Stimulated activated CD8-positive, alpha-beta memory T cell treated with anti-CD3 and anti-CD28 coated beads, Interleukin-7, amount 100 ng/mL, for 1 hour (primary cell): ENCODE measurements around the gene TAF4B.
"Not testable (repeated sequence)": the region's sequence is repeated elsewhere in the genome, so short reads cannot be mapped to it uniquely, and the experiment has no call there.

Source experiments
- DNase-seq, 2 donors: peaks; one replicate each; pipeline ENCODE4 v3.0.0-alpha.2; 2020; ENCODE audit warnings: low read depth in 2 of 2

The TAF4B gene, protein sequence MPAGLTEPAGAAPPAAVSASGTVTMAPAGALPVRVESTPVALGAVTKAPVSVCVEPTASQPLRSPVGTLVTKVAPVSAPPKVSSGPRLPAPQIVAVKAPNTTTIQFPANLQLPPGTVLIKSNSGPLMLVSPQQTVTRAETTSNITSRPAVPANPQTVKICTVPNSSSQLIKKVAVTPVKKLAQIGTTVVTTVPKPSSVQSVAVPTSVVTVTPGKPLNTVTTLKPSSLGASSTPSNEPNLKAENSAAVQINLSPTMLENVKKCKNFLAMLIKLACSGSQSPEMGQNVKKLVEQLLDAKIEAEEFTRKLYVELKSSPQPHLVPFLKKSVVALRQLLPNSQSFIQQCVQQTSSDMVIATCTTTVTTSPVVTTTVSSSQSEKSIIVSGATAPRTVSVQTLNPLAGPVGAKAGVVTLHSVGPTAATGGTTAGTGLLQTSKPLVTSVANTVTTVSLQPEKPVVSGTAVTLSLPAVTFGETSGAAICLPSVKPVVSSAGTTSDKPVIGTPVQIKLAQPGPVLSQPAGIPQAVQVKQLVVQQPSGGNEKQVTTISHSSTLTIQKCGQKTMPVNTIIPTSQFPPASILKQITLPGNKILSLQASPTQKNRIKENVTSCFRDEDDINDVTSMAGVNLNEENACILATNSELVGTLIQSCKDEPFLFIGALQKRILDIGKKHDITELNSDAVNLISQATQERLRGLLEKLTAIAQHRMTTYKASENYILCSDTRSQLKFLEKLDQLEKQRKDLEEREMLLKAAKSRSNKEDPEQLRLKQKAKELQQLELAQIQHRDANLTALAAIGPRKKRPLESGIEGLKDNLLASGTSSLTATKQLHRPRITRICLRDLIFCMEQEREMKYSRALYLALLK

DNA sequence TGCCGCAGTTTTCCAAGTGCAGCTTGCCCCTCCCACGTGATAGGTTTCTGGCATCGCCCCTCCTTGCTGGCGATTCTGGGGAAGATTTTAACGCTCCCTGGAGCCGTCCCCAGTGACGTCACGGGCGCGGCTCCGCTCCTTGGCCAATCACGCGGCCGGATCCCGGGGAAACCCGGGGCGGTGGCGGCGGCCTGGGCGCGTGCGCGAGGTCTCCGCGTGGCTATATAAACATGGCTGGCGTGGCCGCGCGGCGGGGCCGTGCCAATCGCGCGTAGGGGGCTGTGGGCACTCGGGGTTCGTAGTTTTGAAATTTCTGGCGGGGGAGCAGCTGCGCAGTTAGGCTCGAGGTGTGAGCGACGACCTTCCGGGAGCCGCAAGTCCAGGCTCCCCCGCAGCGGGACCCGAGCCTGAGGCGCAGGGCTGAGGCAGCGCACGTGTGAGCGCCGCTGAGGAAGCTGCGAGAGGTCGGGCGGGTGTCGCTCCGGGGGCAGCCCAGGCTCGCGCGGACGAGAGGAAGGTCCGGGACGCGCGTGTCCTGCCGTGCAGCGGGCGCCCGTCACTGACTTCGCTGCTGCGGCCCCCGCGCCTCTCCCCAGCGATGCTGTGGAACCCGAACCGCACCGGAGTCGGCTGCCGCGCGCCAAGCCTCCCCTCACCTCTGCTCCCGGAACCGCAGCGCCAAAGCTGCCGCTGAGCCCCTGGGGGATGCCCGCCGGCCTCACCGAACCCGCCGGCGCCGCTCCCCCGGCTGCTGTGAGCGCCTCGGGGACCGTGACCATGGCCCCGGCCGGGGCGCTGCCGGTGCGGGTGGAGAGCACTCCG, at the start of gene TAF4B:
TAF4B (plus strand) TSS at position 217 of the 822 bp plus-strand sequence; CDS start at position 706, 489 bp downstream.
- peak; percentile 83 to 89 for DNase-seq

DNA sequence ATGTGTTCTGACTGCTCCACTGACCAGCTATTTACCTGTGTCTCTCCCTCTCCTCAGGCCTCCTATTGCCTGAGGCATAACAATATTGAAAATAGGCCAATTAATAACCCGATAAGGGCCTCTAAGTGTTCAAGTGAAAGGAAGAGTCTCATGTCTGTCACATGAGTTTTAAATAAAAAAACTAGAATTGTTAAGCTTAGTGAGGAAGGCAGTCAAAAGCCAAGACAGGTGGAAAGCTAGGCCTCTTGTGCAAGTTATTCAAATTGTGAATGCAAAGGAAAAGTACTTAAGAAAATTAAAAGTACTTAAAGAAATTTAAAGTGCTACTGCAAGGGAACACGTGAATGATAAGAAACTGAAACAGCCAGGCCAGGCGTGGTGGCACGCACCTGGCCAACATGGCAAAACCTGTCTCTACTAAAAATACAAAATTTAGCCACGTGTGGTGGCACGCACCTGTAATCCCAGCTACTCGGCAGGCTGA, 44.9 kb upstream of the TAF4B start:
- DNase-seq: no peak

DNA sequence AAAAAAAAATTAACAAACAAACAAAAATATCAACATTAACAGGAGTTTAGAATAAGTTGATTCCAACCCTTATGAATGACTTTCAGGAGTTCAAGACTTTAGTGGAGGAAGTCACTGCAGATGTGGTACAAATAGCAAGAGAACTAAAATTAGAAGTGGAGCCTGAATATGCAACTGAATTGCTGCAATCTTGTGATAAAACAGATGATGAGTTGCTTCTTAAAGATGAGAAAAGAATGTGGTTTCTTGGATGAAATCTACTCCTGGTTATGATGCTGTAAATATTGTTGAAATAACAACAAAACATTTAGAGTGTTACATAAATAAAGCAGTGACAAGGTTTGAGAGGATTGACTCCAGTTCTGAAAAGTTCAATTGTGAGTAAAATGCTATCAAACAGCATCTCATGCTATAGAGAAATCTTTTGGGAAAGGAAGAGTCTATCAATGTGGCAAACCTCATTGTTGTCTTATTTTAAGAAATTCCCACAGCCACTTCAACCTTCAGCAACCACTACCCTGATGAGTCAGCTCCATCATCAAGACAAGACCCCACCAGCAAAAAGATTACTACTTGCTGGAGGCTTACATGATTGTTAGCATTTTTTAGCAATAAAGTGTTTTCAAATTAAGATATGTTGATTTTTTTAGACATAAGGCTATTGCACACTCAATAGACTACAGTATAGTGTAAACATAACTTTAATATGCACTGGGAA, 42.7 kb upstream of the TAF4B start:
- no peak for DNase-seq

DNA sequence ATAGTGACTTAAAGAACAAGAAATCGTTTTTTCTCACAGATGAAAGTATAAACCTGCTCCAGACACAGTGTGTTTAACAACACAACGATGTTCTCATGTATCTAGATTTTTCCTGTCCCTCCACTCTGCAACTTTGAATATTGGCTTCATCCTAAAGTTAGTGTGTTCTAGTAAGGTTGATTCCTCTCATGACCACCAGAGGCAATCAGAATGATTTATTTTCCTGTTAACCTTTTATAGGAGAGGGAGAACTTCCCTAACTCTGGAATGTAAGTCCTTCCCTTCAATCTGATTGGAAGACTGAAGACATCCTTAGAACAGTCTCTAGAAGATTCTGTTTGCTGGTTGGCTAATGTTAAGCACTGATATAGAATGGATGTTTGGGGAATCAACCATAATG, 41.0 kb upstream of the TAF4B start:
- no peak for DNase-seq

DNA sequence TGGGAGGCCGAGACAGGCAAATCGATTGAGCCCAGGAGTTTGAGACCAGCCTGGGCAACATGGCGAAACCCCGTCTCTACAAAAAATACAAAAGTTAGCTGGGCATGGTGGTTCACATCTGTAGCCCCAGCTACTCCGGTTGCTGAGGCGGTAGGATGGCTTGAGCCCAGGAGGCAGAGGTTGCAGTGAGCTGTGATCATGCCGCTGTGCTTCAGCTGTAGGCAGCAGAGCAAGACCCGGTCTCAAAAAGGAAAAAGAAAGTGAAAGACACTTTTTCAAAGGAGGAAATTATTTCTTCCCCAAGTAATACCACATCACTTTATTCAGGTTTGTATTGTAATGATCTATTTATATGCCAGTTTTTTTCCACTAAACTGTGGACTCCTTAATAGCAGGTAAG, 35.7 kb upstream of the TAF4B start:
- peak in 1 of 2 donors; percentile 2 for DNase-seq

DNA sequence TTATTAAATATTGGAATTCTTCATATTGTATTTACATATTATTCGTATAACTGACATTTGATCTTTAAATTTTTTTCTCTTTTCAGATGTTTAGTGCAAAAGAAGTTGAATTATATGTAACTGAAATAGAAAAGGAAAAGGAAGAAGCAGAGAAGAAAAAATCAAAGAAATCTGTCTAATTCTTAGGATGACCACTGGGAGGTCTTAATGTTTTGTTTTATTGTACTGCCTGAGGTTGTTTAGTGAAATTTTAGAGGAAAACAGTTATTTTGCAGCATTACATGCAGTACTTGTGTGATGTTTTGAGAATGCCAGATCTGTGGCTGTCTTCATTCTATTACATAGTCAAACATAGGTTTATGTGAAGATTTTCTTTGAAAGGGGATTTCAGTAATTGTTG, 34.0 kb upstream of the TAF4B start:
- DNase-seq: no peak

DNA sequence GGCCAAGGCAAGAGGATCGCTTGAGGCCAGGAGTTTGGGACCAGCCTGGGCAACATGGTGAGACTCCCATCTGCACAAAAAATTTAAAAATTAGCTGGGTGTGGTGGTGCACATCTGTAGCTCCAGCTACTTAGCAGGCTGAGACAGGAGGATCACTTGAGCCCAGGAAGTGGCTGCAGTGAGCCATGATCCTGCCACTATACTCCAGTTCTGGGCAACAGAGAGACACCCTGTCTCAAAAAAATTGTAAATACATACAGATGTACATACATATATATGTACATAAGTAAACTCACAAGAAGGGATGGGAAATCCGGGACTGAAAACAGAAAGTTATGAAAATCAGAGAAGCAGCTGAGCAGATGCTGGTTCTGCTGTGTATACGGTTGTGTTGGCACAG, 29.6 kb upstream of the TAF4B start:
- no peak for DNase-seq

DNA sequence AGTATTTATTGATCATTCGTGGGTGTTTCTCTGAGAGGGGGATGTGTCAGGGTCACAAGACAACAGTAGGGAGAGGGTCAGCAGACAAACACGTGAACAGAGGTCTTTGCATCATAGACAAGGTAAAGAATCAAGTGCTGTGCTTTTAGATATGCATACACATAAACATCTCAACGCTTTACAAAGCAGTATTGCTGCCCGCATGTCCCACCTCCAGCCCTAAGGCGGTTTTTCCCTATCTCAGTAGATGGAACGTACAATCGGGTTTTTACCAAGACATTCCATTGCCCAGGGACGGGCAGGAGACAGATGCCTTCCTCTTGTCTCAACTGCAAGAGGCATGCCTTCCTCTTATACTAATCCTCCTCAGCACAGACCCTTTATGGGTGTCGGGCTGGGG, 24.2 kb upstream of the TAF4B start:
- not testable (repeated sequence) for DNase-seq

DNA sequence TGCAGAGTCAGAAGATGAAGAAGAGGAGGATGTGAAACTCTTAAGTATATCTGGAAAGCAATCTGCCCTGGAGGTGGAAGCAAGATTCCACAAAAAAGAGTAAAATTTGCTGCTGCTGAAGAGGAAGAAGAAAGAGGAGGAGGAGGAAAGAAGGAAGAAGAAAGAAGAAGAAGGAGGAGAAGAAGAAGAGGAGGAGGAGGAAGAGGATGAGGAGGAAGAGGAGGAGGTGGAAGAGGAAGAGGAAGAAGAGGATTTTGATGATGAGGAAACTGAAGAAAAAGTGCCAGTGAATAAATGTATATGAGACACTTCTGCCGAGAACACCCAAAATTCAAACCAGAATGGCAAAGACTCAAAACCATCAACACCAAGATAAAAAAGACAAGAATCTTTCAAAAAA, 20.9 kb upstream of the TAF4B start:
- DNase-seq: no peak

DNA sequence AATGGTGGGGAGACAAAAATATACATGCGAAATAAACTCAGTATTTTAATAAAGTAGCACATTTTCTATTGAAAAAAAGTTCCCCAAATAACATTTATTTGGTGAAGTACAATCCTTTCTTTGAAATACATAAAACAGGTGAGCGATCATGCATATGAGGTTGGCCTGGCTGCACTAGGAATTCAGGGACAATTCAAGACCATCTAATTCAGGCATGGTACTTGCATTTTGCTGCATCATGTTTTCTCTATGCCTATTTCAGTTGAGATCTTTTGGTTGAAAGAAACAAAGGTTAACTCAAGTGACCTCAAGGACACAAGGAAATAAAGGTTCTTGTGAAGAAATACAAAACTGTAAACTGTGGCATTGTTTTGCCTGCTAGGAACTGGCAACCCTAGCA, 19.8 kb upstream of the TAF4B start:
- no peak for DNase-seq

DNA sequence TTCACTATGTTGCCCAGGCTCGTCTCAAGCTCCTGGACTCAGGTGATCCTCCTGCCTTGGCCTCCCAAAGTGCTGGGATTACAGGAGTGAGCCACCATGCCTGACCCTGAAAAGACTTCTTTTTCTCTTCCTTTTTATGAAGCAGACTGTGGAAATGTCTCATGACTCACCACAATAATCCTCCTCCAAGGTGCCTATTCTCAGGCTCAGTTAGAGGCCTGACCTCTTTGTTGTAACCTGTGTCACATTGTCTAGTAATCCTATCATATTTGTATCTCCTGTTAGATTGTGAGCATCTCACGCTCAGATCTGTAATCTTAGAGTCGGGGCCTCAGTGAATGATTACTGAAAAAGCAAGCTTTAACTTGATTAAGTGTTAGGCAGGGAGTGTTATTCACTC, 18.3 kb upstream of the TAF4B start:
- DNase-seq: no peak

DNA sequence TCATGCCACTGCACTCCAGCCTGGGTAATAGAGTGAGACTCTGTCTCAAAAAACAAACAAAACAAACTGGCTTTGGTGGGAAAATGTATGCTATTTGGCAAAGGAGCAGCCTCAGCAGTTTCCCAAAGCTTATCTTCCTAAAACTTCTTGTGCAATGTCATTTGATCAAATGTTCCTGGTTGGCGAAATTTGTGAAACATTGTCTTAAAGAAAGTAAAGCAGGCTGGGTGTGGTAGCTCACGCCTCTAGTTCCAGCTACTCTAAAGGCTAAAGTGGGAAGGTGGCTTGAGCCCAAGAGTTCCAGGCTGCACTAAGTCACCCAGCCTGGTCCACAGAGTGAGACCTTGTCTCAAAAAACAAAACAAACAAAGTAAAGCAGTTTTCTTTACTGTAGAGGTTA, 17.3 kb upstream of the TAF4B start:
- DNase-seq: no peak

DNA sequence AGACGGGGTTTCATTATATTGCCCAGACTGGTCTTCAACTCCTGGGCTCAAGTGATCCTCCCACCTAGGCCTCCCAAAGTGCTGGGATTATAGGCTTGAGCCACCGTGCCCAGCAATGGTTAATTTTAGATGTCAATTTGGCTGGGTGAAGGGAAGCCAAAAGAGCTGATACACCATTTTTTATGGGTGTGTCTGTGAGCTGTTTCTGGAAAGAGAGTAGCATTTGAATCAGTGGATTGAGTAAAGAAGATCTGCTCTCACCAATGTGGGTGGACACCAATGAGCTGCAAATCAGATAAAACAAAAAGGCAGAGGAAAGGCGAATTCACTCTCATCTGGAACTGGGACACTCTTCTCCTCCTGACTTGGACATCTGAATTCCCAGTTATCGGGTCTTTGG, 16.1 kb upstream of the TAF4B start:
- no peak for DNase-seq

DNA sequence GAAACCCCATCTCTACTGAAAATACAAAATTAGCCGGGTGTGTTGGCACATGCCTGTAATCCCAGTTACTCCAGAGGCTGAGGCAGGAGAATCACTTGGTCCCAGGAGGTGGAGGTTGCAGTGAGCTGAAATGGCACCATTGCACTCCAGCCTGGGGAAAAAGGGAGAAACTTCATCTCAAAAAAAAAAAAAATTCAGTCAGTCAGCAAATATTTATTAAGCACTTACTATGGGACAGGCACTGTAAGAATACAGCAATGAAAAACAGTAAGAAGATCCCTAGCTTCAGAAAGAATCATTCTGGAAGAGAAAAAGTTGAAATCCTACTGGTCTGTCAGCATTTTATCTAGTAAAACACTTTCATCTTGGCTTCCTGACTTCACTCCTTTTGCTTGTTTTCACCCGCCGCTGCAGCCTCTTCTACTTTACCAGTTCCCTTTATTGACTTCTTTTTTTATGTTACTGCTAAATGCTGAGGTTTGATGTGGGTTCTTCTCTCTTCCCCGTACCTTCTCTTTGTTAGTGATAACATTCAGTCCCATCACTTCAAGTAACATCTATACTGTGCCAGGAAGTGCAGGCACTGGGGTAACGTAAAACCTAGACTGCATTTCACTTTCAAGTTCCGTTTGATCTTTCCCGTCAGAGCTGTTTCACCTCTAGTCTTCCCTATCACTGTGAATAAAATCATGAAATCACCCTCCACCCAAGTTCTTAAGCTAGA, 10.8 kb upstream of the TAF4B start:
- DNase-seq: peak in 1 of 2 donors; percentile 1

DNA sequence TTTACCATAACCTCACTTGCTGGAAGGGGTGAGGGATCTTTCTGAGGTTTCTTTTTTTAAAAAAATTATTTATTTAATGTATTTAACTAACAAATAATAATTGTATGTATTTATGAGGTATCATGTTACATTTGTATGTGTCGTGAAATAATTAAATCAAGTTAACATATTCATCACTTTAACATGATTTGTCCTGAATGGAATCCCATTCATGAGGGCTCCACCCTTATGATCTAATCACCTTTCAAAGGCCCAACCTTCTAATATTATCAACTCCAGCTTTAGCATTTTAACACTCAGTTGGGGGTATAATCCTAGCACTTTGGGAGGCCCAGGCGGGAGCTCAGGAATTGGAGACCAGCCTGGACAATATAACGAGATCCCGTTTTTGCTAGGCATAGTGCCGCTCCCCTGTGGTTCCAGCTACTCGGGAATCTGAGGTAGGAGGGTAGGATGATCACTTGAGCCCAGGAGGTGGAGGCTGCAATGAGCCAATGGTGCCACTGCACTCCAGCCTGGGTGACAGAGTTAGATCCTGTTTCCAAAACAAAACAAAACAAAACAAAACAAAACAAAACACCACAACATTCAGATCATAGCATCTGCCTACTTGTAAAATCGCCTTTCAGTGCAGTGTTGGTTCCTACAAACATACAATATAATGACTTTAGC, 1.1 kb upstream of the TAF4B start:
- no peak for DNase-seq

DNA sequence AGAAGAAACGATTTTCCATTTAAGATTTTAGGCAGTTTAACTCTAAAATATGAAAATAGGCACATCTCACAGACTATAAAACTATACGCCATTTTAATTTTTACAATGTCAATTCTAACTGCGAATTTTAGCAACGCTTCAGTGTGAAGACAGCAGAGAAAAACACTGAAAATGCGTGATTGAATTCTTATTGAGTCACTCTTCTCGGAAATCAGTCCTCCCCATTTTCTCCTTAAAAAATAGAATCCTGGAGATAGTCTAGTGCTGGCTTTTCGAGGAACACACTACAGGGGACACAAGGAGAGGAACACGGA, 373 bp upstream of the TAF4B start:
- no peak for DNase-seq

DNA sequence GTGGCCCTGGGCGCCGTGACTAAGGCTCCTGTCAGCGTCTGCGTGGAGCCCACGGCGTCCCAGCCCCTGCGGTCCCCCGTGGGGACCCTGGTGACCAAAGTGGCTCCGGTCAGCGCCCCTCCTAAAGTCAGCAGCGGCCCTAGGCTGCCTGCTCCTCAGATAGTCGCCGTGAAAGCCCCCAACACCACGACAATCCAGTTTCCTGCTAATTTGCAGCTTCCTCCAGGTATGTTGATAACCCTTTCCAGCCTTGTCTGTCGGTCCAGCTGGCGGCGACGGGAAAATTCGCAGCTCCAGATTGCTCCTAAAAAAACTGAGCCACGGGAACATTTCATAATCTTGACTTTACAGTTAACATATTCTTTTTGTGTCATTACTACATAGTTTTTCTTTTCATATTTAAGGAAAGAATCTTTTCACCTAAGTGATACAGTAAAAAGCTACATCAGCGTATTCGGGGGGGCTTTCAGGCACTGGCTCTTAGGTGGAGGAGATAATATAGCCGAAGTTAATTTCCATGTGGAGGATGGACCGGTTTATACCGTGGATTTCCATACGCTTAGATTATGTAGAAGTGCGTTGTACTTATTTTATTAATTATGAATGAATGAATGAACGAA, 916 bp downstream of the TAF4B start:
- DNase-seq: no peak

DNA sequence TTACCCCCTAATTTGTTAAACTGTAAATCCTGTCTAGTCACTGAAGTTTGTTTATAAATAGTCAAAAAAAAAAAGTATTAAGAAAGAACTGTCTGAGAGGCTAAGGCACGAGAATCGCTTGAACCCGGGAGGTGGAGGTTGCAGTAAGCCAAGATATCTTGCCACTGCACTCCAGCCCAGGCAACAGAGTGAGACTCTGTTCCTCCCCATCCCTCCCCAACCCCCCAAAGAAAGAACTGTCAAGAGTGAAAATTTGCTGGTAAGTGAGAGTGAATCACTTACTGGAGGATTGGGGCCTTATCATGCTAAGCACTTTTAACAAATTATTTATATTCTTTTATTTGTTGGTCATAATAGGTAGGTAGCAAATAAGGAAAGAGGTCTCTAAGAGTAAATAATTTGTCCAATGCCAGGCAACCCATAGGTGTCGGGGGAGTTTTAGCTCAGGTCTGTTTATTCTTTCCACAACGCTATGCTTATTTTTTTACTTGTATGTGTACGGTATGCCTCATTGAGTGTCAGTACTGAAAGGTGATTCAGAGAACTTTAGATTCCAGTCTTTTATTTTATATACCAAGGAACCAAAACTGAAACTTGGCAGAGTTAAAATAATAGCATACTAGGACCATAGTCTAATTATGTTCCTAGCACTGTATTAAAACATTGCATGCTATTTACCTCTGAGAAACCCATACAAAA, 2.5 kb downstream of the TAF4B start:
- DNase-seq: no peak

DNA sequence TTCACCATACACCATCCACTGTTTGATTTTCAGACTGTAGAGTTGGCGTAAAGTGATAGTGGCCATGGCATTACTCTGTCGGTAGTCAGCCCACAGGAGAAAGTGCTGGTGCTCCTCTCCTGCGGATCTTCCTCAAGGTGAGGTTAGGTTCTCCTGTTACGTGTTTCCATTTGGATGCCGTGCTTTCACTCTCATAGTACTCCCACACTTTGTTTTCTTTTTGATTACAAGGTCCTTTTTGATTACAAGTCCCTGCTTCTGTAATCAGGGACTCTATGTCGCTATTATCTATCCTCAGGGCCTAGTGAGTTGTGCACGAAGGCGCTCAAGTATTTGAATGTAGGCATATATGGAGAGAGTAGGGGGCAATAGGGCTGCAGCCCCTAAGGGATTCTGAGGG, 4.3 kb downstream of the TAF4B start:
- DNase-seq: no peak
